Osteocyte (in vitro differentiated cells): ENCODE measurements around the gene FRMD1. TPM values are rescaled to one million over a fixed set of nuclear protein-coding genes. Genes with fewer than 3 reads are reported as not detected.
"Not testable (repeated sequence)": the region's sequence is repeated elsewhere in the genome, so short reads cannot be mapped to it uniquely, and the experiment has no call there.

Experiments used
- DNase-seq: peaks from one replicate; pipeline ENCODE4 v3.0.0; 2021; ENCODE audit warnings: mixed read lengths; ENCODE audit not compliant: unreplicated experiment; ENCODE audit errors: extremely low spot score
- H3K27ac Mint-ChIP-seq: one replicate; pipeline ENCODE4 v1.8.0; 2021; ENCODE audit warnings: mild to moderate bottlenecking, mixed read lengths; ENCODE audit not compliant: unreplicated experiment
- H3K27me3 Mint-ChIP-seq: one replicate; pipeline ENCODE4 v1.8.0; 2021; ENCODE audit warnings: mixed read lengths; ENCODE audit not compliant: unreplicated experiment
- H3K36me3 Mint-ChIP-seq: one replicate; pipeline ENCODE4 v1.8.0; 2021; ENCODE audit warnings: mixed read lengths; ENCODE audit not compliant: unreplicated experiment
- H3K4me1 Mint-ChIP-seq: one replicate; pipeline ENCODE4 v1.8.0; 2021; ENCODE audit warnings: mixed read lengths; ENCODE audit not compliant: unreplicated experiment
- H3K4me3 Mint-ChIP-seq: one replicate; pipeline ENCODE4 v1.8.0; 2021; ENCODE audit warnings: mild to moderate bottlenecking, moderate library complexity, mixed read lengths; ENCODE audit not compliant: unreplicated experiment
- H3K9me3 Mint-ChIP-seq: one replicate; pipeline ENCODE4 v1.8.0; 2021; ENCODE audit warnings: mixed read lengths; ENCODE audit not compliant: unreplicated experiment
- CTCF ChIP-seq: fragments of 200-600 bp; sonication (generic); IDR thresholded peaks from 2 replicates; pipeline ENCODE4 v1.5.0; 2021; ENCODE audit warnings: antibody characterized with exemption, mild to moderate bottlenecking, moderate library complexity
- total RNA-seq: library from RNA; stranded (reverse); gene quantifications from 2 replicates; pipeline ENCODE4 v1.2.1, GENCODE V29; 2021

Gene FRMD1
- total RNA-seq, 1 donor from 2014 or later, result 0.05 TPM

- H3K4me3 Mint-ChIP-seq, result no peak overlapping the region
- peaks cover 38% of the 10 kb centered on the region for H3K4me1 Mint-ChIP-seq
- TF ChIP-seq CTCF, result no peak
- peaks cover 5% of the 10 kb centered on the region for H3K27me3 Mint-ChIP-seq
- no peaks in the 10 kb centered on the region for H3K9me3 Mint-ChIP-seq
- DNase-seq, result no peak
- H3K27ac Mint-ChIP-seq, result no peak overlapping the region
- H3K36me3 Mint-ChIP-seq, result no peaks in the 10 kb centered on the region
These were observed 4.0 kb upstream of the FRMD1 start for GRCh38 chr6:168082860-168083513.

GRCh38 chr6:168081858-168082546 lies 3.0 kb upstream of the FRMD1 start:
- TF ChIP-seq CTCF, result no peak
- no peak for DNase-seq
- Mint-ChIP-seq H3K27me3 (peaks cover 5% of the 10 kb centered on the region), H3K36me3 (no peaks in the 10 kb centered on the region), H3K9me3 (no peaks in the 10 kb centered on the region), H3K27ac (no peak overlapping the region), H3K4me1 (peaks cover 33% of the 10 kb centered on the region), H3K4me3 (no peak overlapping the region)

GRCh38 chr6:168080393-168081077 lies 1.5 kb upstream of the FRMD1 start:
- peaks cover 30% of the 10 kb centered on the region for H3K4me1 Mint-ChIP-seq
- no peak overlapping the region for H3K4me3 Mint-ChIP-seq
- no peaks in the 10 kb centered on the region for H3K36me3 Mint-ChIP-seq
- TF ChIP-seq CTCF, result no peak
- DNase-seq, result no peak
- no peaks in the 10 kb centered on the region for H3K9me3 Mint-ChIP-seq
- H3K27me3 Mint-ChIP-seq, result peaks cover 5% of the 10 kb centered on the region
- H3K27ac Mint-ChIP-seq, result no peak overlapping the region

- H3K9me3 Mint-ChIP-seq, result no peaks in the 10 kb centered on the region
These were observed 653 bp downstream of the FRMD1 start for GRCh38 chr6:168078175-168078942.

GRCh38 chr6:168077401-168077800 lies 1.6 kb downstream of the FRMD1 start:
- not testable (repeated sequence) for H3K9me3 Mint-ChIP-seq, DNase-seq, H3K4me3 Mint-ChIP-seq, H3K36me3 Mint-ChIP-seq, H3K27ac Mint-ChIP-seq, H3K27me3 Mint-ChIP-seq
- H3K4me1 Mint-ChIP-seq, result peaks cover 28% of the 10 kb centered on the region

More at GRCh38 chr6:168078175-168078942, 653 bp downstream of the FRMD1 start:
- peaks cover 27% of the 10 kb centered on the region for H3K4me1 Mint-ChIP-seq
- no peak overlapping the region for H3K4me3 Mint-ChIP-seq
- no peak overlapping the region for H3K27ac Mint-ChIP-seq
- TF ChIP-seq CTCF, result no peak
- DNase-seq, result no peak
- H3K36me3 Mint-ChIP-seq, result no peaks in the 10 kb centered on the region
- H3K27me3 Mint-ChIP-seq, result peaks cover 3% of the 10 kb centered on the region
